Progenitor cell of endocrine pancreas (in vitro differentiated cells): ENCODE measurements around the gene FOXM1. TPM values are rescaled to one million over a fixed set of nuclear protein-coding genes. Genes with fewer than 3 reads are reported as not detected.

Source experiments
- DNase-seq: peaks from one replicate; pipeline ENCODE4 v3.0.0; 2021; ENCODE audit warnings: low spot score; ENCODE audit not compliant: unreplicated experiment
- H3K27ac Mint-ChIP-seq: 2 replicates; pipeline ENCODE4 v1.8.0; 2021; ENCODE audit warnings: mild to moderate bottlenecking, moderate library complexity, mixed read lengths
- H3K27me3 Mint-ChIP-seq: 2 replicates; pipeline ENCODE4 v1.8.0; 2021; ENCODE audit warnings: mixed read lengths
- H3K36me3 Mint-ChIP-seq: 2 replicates; pipeline ENCODE4 v1.8.0; 2022; ENCODE audit warnings: mixed read lengths; ENCODE audit not compliant: insufficient read depth
- H3K4me1 Mint-ChIP-seq: 2 replicates; pipeline ENCODE4 v1.8.0; 2021; ENCODE audit warnings: low read depth, mixed read lengths
- H3K4me3 Mint-ChIP-seq: 2 replicates; pipeline ENCODE4 v1.8.0; 2021; ENCODE audit warnings: low read depth, mild to moderate bottlenecking, moderate library complexity, mixed read lengths
- H3K9me3 Mint-ChIP-seq: 2 replicates; pipeline ENCODE4 v1.8.0; 2021; ENCODE audit warnings: low read depth, mixed read lengths
- CTCF ChIP-seq: fragments of 200-600 bp; sonication (generic); IDR thresholded peaks from one replicate; pipeline ENCODE4 v1.5.0; 2021; ENCODE audit warnings: antibody characterized with exemption, mild to moderate bottlenecking; ENCODE audit not compliant: unreplicated experiment
- total RNA-seq: library from RNA; stranded (reverse); gene quantifications from 2 replicates; pipeline ENCODE4 v1.2.1, GENCODE V29; 2021

FOXM1 gene
- total RNA-seq, 1 donor from 2014 or later, result 92.2 TPM

GRCh38 chr12:2891240-2892053 lies 14.5 kb upstream of the FOXM1 start:
- Mint-ChIP-seq H3K9me3 (no peaks in the 10 kb centered on the region), H3K4me3 (peak overlapping the region; percentile 98), H3K4me1 (peaks cover 14% of the 10 kb centered on the region), H3K27ac (peak overlapping the region; percentile 95), H3K27me3 (no peaks in the 10 kb centered on the region), H3K36me3 (peaks cover 3% of the 10 kb centered on the region)
- TF ChIP-seq CTCF, result no peak
- DNase-seq, result peak; percentile 52

GRCh38 chr12:2890388-2891239 lies 13.6 kb upstream of the FOXM1 start, which contains the start of gene TULP3:
TULP3 (plus strand) TSS chr12:2890891; CDS start chr12:2890948, 57 bp downstream.
- Mint-ChIP-seq H3K4me3 (peak within 1 kb of the TSS; percentile 98), H3K36me3 (peaks cover 8% of the 10 kb centered on the region), H3K4me1 (peaks cover 14% of the 10 kb centered on the region), H3K27me3 (no peaks in the 10 kb centered on the region), H3K9me3 (no peaks in the 10 kb centered on the region), H3K27ac (peak within 1 kb of the TSS; percentile 95)
- no peak for TF ChIP-seq CTCF
- DNase-seq, result peak; percentile 100

- TF ChIP-seq CTCF, result no peak
- DNase-seq, result no peak
- Mint-ChIP-seq H3K27ac (peak overlapping the region; percentile 95), H3K36me3 (peaks cover 10% of the 10 kb centered on the region), H3K4me3 (peak overlapping the region; percentile 98), H3K9me3 (no peaks in the 10 kb centered on the region), H3K27me3 (no peaks in the 10 kb centered on the region), H3K4me1 (peaks cover 13% of the 10 kb centered on the region)
Observed at GRCh38 chr12:2890001-2890387, 13.0 kb upstream of the FOXM1 start.

GRCh38 chr12:2886768-2887450 lies 9.9 kb upstream of the FOXM1 start:
- no peaks in the 10 kb centered on the region for H3K27me3 Mint-ChIP-seq
- no peak overlapping the region for H3K4me3 Mint-ChIP-seq
- no peaks in the 10 kb centered on the region for H3K9me3 Mint-ChIP-seq
- H3K27ac Mint-ChIP-seq, result no peak overlapping the region
- no peak for DNase-seq
- no peak for TF ChIP-seq CTCF
- H3K36me3 Mint-ChIP-seq, result peaks cover 17% of the 10 kb centered on the region
- H3K4me1 Mint-ChIP-seq, result peaks cover 9% of the 10 kb centered on the region

GRCh38 chr12:2884810-2885209 lies 7.8 kb upstream of the FOXM1 start:
- Mint-ChIP-seq H3K27ac (peak overlapping the region; percentile 11), H3K27me3 (no peaks in the 10 kb centered on the region), H3K36me3 (peaks cover 17% of the 10 kb centered on the region), H3K4me1 (peaks cover 2% of the 10 kb centered on the region), H3K9me3 (no peaks in the 10 kb centered on the region), H3K4me3 (no peak overlapping the region)
- no peak for TF ChIP-seq CTCF
- DNase-seq, result no peak
